HL-60 (cell line): ENCODE measurements around the gene TNRC6C.

ENCODE experiments used
- CTCF ChIP-seq: IDR thresholded peaks from one replicate; pipeline ENCODE4 v1.5.1; 2011; ENCODE audit warnings: low read length, control low read depth, inconsistent platforms; ENCODE audit not compliant: insufficient read depth
- POLR2AphosphoS5 ChIP-seq: IDR thresholded peaks from 2 replicates; pipeline ENCODE4 v1.6.1; 2012; ENCODE audit warnings: low read depth

- TF ChIP-seq CTCF (no peak), POLR2AphosphoS5 (no peak)
Observed at GRCh38 chr17:77935121-77935571, 23.4 kb upstream of the TNRC6C start.
